ENCODE data around the gene MTARC2. TPM values are rescaled to one million over a fixed set of nuclear protein-coding genes. Genes with fewer than 3 reads are reported as not detected.

The MTARC2 gene
- total and polyA plus RNA-seq, 2 of the 13 experiments (the other 11 are each of a cell fraction or from before 2014, with no cell fraction given): 8.5 to 10.1 TPM

- TF ChIP-seq MAX (IDR thresholded peaks at IDR 0.05) (no peak), XRCC5 (optimal IDR thresholded peaks at IDR 0.05; ENCODE audit: low read length) (no peak), BORCS8-MEF2B (CRISPR knock-in tag; IDR thresholded peaks at IDR 0.05) (no peak), ZNF724P (CRISPR knock-in tag; IDR thresholded peaks at IDR 0.05; ENCODE audit: borderline replicate concordance) (no peak), PRMT3 (CRISPR knock-in tag; IDR thresholded peaks at IDR 0.05; ENCODE audit: borderline replicate concordance, low read depth) (no peak), CAMTA2 (CRISPR knock-in tag; IDR thresholded peaks at IDR 0.05; ENCODE audit: borderline replicate concordance) (no peak), CREB1 (IDR thresholded peaks at IDR 0.05) (no peak), CREB1 (CRISPR knock-in tag; IDR thresholded peaks at IDR 0.05) (peak; percentile 53; the same call in 1 of the 2 replicates), SP140L (CRISPR knock-in tag; IDR thresholded peaks at IDR 0.05; ENCODE audit: borderline replicate concordance) (0 out of 2 replicates have a peak, but pooled peaks have one; percentile 58), MZF1 (CRISPR knock-in tag; IDR thresholded peaks at IDR 0.05; ENCODE audit: borderline replicate concordance) (no peak), HOXA5 (CRISPR knock-in tag; IDR thresholded peaks at IDR 0.05) (no peak), JDP2 (CRISPR knock-in tag; IDR thresholded peaks at IDR 0.05; ENCODE audit: borderline replicate concordance) (no peak), YEATS2 (CRISPR knock-in tag; IDR thresholded peaks at IDR 0.05; ENCODE audit: borderline replicate concordance) (peak; percentile 29; the same call in 1 of the 2 replicates), ZNF282 (IDR thresholded peaks at IDR 0.05; ENCODE audit: partially characterized antibody) (no peak), CENPX (CRISPR knock-in tag; IDR thresholded peaks at IDR 0.05) (no peak), ZNF7 (CRISPR knock-in tag; IDR thresholded peaks at IDR 0.05) (peak; percentile 34; the same call in 1 of the 2 replicates), SUZ12 (IDR thresholded peaks at IDR 0.05; ENCODE audit: low read depth, low read length) (no peak), SSRP1 (CRISPR knock-in tag; IDR thresholded peaks at IDR 0.05) (no peak), ZNF501 (CRISPR knock-in tag; IDR thresholded peaks at IDR 0.05) (no peak), TCF7 (IDR thresholded peaks at IDR 0.05; ENCODE audit: low read depth) (0 out of 2 replicates have a peak, but pooled peaks have one; percentile 34), ATF6 (CRISPR knock-in tag; conservative IDR thresholded peaks at IDR 0.05) (no peak), ZNF781 (CRISPR knock-in tag; IDR thresholded peaks at IDR 0.05; ENCODE audit: borderline replicate concordance, not compliant biosample characterization) (no peak), RBFOX2 (IDR thresholded peaks at IDR 0.05; ENCODE audit: low read depth, low read length) (no peak), NFIC (IDR thresholded peaks at IDR 0.05; ENCODE audit: low read length) (no peak), ZBTB21 (CRISPR knock-in tag; IDR thresholded peaks at IDR 0.05) (no peak), ZNF503 (CRISPR knock-in tag; IDR thresholded peaks at IDR 0.05) (no peak), ZNF552 (CRISPR knock-in tag; IDR thresholded peaks at IDR 0.05; ENCODE audit: borderline replicate concordance) (no peak), ATF4 (CRISPR knock-in tag; IDR thresholded peaks at IDR 0.05) (no peak)
Measured at GRCh38 chr1:220734571-220735326, 13.4 kb upstream of the MTARC2 start (continued).

Measured in HepG2 (cell line).